ENCODE data around the gene KPNA1.

The KPNA1 gene

GRCh38 chr3:122374034-122374433 is 140.7 kb downstream of the KPNA1 start:
- no peak for DNase-seq

All from kidney glomerular epithelial cell (primary cell).